Measurements from ENCODE around the gene HIRA. TPM values are rescaled to one million over a fixed set of nuclear protein-coding genes. Genes with fewer than 3 reads are reported as not detected.

HIRA gene
- total and polyA plus RNA-seq, 9 of the 15 experiments (the other 6 are each of a cell fraction or from before 2014, with no cell fraction given): 0.96 to 132 (median 58.4) TPM

- BruUV-seq (replicated peaks): no TSS peak
- Histone ChIP-seq H3K4me3 (no peak overlapping the region), H3K27ac (ENCODE audit: extremely low read depth, low read depth, low read length) (no peak overlapping the region), H3K4me2 (ENCODE audit: insufficient read depth, low read length) (no peak overlapping the region), H3K9me3 (replicated peaks; ENCODE audit: control insufficient read depth, insufficient read depth, low read depth, low read length) (no peaks in the 10 kb centered on the region), H4K20me1 (replicated peaks; ENCODE audit: control insufficient read depth, insufficient read depth, low read length) (no peaks in the 10 kb centered on the region; the same call in 1 of the 2 replicates), H3K9ac (ENCODE audit: insufficient read depth in 1 of 2, low read depth in 2 of 2, low read length in 2 of 2) (no peak overlapping the region), H3K36me3 (ENCODE audit: control insufficient read depth, insufficient read depth, low read length) (peaks cover 99% of the 10 kb centered on the region), H3K9me1 (ENCODE audit: control insufficient read depth, insufficient read depth, low read length) (peaks cover 4% of the 10 kb centered on the region), H3K27me3 (ENCODE audit: control insufficient read depth in 2 of 2, insufficient read depth in 2 of 2, low read length in 2 of 2) (no peaks in the 10 kb centered on the region), H3K79me2 (ENCODE audit: control insufficient read depth, insufficient read depth, low read length) (no peaks in the 10 kb centered on the region), H3K4me1 (replicated peaks in 1 of 2; ENCODE audit: control insufficient read depth in 2 of 2, insufficient read depth in 2 of 2, low read length in 2 of 2) (no peaks in the 10 kb centered on the region), H2AFZ (ENCODE audit: low read depth, low read length) (no peak overlapping the region)
- CTCF ChIA-PET (ENCODE audit: low intra/inter-chr PET ratio): no interaction called here
- 92% methylated on average over 5 of the region's 5 CpGs for WGBS (ENCODE audit: insufficient coverage, low coverage, missing lambda C conversion rate)
- in situ Hi-C loops (cut with MboI): no loop called here
- POLR2A ChIA-PET: interaction anchor here (1.0 to 3.9 kb wide), 5 partner anchors 8 to 24 kb away, joined by 3 to 24 read pairs (median 3); no protein-coding TSS in a partner anchor
- intact Hi-C loops (cut with micrococcal nuclease): loop anchor here (5.0 kb wide), 2 partner anchors 196 to 259 kb away; partner anchors contain the start of gene SLC25A1
- DNase-seq (ENCODE audit: extremely low read depth in 1 of 4, low spot score in 3 of 4) (no peak), FAIRE-seq (no peak), ATAC-seq (no peak)
- TF ChIP-seq TRIM25 (IDR thresholded peaks at IDR 0.05; ENCODE audit: borderline replicate concordance) (no peak), KDM2B (CRISPR knock-in tag; IDR thresholded peaks at IDR 0.05) (0 out of 2 replicates have a peak, but pooled peaks have one; percentile 7), BRCA1 (IDR thresholded peaks at IDR 0.05) (no peak), BRCA1 (CRISPR knock-in tag; IDR thresholded peaks at IDR 0.05) (0 out of 2 replicates have a peak, but pooled peaks have one; percentile 9), ZFP91 (CRISPR knock-in tag; IDR thresholded peaks at IDR 0.05) (0 out of 2 replicates have a peak, but pooled peaks have one; percentile 36), PKNOX1 (IDR thresholded peaks at IDR 0.05) (no peak), SIX5 (IDR thresholded peaks at IDR 0.05; ENCODE audit: borderline replicate concordance in 1 of 2, insufficient read depth in 1 of 2, low read depth in 1 of 2, low read length in 2 of 2) (0 out of 4 replicates have a peak, but pooled peaks of 1 of the 2 experiments have one; percentile 20), ZNF146 (CRISPR knock-in tag; IDR thresholded peaks at IDR 0.05; ENCODE audit: unreplicated experiment) (no peak), ID3 (CRISPR knock-in tag; IDR thresholded peaks at IDR 0.05) (no peak), ID3 (tag; IDR thresholded peaks at IDR 0.05) (peak; percentile 59; the same call in 1 of the 2 replicates), E2F4 (CRISPR knock-in tag; IDR thresholded peaks at IDR 0.05; ENCODE audit: low read depth) (peak; percentile 66; the same call in 1 of the 2 replicates), E2F5 (CRISPR knock-in tag; IDR thresholded peaks at IDR 0.05) (0 out of 2 replicates have a peak, but pooled peaks have one; percentile 60)
These were observed 58.1 kb downstream of the HIRA start for GRCh38 chr22:19373450-19373849.
